Activated CD4-positive, alpha-beta T cell treated with anti-CD3 and anti-CD28 coated beads, Interleukin-2, amount 50 U/mL, for 16 hours (primary cell): ENCODE data around the gene SZT2.

Experiments used
- DNase-seq: peaks from one replicate; pipeline ENCODE4 v3.0.0-alpha.2; 2020

Gene SZT2

DNA sequence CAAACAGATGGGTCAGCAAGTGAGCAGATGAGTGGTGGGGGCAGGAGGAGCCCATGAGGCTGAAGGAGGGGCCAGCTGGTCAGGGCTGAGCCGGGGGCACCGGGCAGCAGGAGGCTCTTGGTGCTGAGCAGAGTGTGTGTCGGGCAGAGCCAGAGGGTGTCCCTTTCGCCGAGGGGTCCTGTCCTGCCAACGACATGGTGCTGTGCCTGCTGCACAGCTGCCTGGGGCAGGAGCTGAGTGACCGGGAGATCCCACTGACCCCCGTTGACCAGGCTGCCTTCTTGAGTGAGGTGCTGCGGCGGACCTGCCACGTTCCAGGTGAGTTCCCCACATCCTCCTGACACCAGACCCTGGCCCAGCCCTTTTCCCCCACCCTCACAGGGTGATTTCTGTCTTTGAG is 36.5 kb downstream of the SZT2 start:
- no peak for DNase-seq

DNA sequence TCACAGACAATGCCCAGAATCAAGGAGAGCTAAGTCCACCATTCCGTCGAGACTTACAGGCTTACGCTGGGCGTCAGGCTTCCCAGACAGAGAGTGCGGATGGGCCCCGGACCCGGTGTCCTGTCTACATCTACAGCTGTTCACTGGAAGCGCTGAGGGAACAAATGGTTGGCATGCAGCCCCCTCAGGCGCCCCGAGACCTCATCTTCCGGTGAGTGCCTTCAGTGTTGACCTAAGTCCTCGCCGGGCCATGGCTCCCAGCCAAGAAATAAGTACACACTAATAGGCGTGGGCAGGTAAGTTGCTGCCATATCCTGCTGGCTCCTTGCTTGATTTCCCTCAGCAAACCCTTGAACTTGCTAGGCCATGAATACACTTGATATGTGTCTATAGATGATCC is 37.8 kb downstream of the SZT2 start:
- DNase-seq: no peak

DNA sequence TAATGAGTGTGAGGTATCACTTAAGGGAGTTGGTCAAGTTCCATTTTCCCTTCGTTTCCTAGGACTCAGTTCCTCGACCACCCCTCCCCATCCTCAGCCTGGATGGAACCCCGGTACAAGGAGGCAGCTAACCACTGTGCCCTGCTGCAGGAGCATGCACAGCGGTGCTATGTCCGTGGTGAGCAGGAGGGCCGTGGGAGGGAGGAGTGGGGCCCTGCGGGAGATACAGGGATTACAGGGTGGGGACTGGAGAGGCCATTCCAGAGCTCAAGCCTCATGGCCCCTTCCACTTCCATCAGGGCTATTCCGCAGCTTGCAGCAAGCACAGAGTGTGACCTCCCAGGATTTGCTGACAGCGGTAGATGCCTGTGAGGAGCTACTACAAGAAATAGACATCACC is 38.2 kb downstream of the SZT2 start:
- DNase-seq: no peak

DNA sequence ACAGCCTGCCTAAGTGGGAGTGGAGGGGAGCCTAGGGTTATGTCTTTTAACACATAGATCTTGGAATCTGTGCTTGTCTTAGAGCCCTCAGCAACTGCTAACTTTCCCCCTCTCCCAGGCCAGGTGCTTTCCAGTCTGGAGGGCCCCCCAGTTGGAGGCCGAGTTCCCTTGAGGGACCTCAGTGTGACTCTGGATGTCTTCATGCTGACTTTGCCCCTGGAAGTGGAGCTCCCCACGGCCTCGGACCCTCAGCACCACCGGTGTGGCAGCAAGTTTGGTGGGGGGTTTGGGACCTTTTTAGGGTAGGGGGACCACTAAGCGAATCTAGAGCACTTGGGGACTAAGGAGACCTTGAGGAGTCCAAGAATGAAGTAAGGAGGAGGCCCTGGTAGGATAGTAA is 41.1 kb downstream of the SZT2 start:
- DNase-seq: no peak

DNA sequence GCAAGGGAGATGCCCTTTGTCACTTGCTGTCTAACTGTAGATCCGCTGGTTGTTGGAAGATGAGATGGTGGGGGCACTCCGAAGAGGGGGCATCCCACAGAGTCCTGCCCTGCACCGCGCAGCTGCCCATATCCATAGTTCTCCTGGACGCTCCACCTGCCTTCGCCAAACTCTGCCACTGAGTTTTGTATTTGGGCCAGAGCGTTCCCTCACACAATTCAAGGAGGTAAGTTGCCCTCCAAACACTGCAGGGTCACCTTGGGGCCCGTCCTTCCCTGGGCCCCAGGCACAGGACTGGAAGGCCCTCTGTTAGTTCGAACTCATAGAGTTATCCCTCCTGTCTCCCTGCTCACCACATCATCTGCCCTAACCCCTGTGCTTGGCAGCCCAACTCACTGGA is 42.0 kb downstream of the SZT2 start:
- DNase-seq: no peak

DNA sequence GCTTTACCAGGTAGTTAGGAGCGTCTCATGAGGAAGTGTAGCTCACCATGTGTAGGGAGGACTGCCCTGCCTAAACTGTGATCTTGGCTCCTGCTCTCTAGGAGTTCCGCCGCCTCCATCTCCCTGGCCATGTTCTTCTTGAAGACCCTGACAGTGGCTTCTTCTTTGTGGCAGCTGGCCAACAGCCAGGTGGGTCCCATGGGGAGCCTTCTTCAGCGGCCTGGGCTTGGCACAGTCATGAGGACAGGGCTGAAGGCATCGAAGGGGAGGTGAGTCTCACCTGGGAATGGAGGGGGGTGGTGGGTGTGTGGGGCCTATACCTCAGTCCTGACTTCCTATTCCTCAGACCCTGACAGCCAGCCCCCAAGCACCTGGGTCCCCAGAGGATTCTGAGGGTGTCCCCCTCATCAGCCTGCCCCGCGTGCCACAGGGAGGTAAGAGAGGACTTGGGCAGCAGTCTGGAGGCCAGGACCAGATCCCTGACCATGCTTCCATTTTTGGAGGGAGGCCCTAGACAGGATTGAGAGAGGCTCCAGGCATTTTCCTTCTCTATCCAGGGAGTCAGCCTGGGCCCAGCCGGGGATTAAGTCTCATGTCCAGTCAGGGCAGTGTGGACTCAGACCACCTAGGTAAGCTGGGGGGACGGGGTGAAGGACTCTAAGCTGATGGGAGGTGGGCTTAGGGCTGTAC is 42.6 kb downstream of the SZT2 start:
- DNase-seq: no peak

DNA sequence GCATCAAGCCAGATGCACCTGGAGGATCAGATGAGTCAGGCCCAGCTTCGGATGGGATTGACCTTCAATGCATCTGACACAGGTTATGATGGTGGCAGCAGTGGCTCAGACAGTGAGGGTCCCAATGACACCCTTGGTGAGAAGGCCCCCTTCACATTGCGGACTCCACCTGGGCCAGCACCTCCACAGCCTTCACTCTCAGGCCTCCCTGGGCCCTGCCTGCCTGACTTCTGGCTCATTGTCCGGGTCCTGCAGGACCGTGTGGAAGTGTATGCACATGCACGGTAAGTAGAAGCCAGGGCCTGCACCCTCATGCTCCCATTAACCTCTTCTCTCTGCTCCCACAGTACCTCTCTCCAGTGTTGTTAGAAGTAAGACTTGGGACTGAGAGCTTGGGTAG is 43.2 kb downstream of the SZT2 start:
- no peak for DNase-seq

DNA sequence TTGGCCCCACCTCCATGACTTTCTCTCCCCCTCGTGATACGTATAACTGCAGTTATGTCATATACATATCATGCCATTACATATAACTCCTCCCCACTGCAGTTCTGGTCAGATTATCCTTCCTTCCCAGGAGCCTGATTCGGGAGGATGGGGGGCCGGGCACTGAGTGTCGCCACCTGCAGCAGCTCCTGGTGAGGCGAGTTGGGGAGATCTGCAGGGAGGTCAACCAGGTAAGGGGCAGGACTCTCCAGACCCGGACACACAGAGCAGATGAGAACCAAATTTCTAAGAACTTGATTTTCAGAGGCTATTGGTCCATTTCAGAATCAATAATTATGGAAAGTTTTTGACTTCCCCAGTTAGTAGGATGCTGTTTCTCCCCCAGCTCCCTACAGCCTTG is 44.6 kb downstream of the SZT2 start:
- DNase-seq: no peak

DNA sequence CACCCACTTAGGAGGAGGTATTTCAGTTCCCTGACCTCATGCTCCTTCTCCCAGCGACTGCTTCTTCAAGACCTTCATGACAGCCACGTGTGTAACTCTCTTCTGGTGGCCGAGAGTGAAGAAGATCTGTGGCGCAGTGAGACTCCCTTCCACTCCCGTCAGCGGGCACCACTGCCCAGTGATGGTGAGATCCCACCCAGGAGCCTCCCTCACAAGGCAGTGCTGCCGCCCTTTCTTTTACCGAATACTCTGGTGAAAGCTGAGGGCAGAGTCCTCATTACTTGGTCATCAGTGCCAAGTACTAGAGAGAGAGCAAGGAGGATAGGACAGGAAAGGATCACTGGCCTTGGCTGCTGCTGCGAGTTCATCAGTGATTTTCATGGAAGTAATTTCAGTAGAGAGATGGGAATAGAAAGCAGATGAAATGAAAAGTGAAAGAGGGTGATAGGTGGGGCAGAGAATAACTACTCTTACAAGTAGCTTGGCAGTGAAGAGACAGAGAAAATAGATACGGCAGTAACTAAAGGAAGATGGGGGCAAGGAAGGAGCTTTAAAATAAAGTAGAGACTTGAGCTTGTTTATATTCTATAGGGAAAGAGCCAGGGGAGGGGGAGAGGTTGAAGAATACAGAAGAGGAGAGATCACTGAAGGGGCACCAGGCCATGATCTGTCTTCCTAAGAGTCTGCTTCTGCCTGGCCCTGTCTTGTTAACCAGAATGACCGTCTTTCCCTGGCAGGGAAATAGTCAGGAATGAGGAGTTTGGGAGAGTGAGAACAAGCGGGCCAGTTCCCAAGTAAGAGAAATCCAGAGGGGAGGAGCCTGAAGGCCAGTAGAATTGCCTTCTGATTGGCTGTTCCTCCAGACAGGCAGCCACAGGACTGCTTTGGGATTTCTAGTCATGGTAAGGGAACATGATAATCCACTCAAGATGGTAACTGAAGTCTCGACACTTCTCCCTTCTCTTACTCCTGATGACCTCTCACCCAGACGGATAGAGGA is 45.7 kb downstream of the SZT2 start:
- DNase-seq: no peak

DNA sequence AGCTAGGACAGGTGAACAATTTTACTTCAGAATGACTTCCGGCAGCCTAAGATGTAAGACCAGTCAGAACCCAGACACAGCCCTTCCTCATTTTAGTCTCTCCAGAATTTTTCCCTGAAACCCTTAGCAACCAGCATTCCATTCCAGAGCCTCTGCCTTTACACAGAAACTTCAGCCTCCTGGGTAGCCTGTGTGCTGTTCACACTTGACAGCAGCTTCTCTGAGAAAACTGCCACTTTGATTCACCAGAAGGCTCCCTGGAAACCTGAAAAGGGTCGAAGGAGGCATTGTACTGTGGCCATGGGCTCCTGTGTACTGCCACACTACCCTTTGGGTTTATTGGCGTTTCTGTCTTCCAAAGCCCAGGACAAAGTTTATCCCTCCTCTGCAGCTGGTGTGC is 46.7 kb downstream of the SZT2 start:
- DNase-seq: no peak

DNA sequence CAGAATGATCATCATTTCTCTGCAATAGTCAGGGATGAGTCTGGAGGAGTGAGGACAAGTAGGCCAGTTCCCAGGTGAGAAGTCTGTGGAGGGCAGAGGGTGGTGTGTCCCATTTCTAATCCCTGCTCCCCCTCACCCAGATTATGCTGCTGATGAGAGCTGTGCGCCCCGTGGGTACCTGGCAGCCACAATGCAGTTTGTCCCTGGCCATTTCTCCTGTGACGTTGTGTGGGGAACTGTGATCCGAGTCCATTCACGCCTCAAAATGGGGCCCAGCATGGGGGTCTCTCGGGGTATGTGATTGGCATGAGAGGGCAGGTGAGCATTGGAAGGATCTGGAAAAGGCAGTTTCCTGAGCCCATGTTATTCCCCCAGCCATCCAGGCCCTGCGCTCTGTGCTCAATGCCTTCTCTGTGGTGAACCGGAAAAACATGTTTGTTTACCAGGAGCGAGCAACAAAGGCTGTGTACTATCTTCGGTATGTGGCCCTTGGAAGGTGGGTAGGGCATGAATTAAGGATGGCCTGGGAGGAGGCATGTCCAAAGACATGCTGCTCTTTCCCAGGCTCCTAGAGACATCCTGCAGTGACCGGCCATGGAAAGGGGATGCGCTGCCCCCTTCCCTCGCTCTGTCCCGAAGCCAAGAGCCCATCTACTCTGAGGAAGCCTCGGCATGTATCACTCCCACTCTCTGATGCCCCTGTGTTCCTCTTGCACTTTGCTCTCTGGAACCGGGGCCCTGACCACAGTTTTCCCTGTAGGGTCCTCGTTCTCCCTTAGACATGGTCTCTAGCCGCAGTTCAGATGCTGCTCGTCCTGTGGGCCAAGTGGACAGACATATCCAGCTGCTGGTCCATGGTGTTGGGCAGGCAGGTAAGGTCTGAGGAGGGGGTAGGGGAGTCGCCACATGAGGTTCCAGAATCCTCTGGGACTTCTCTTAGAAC is 47.6 kb downstream of the SZT2 start:
- no peak for DNase-seq

DNA sequence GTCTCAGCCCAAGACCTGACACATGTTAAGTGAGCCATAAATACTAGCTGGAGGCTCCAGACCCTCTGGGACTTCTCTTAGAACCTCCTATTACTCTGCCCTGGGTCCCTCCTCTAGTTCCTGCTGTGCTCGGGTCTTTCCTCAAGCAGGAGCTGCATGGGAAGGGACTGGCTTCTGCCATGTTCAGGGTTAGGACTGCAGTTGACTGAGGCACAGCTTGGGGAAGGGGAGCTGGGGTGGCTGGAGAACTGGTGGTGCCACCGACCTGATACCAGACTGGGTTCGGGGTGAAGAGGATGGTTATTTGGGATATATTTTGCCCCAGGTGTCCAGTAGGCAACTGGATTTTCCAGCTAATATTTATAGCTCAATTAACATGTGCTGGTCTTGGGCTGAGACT is 48.3 kb downstream of the SZT2 start:
- DNase-seq: no peak

DNA sequence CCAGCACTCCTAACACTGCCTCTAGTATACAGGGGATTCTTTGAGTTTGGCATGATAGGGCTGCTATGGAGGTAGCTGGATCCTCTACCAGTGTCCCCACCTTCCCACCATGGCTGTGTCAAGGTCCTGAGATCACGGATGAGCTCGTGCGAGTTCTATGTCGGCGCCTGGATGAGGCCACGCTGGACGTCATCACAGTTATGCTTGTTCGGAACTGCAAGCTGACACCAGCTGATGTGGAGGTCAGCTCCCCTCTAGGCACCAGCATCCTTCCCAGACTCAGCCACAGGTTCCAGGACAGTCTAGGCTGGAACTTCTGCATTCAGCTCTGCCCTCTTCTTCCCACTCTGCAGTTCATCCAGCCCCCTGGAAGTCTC is 48.9 kb downstream of the SZT2 start:
- no peak for DNase-seq

DNA sequence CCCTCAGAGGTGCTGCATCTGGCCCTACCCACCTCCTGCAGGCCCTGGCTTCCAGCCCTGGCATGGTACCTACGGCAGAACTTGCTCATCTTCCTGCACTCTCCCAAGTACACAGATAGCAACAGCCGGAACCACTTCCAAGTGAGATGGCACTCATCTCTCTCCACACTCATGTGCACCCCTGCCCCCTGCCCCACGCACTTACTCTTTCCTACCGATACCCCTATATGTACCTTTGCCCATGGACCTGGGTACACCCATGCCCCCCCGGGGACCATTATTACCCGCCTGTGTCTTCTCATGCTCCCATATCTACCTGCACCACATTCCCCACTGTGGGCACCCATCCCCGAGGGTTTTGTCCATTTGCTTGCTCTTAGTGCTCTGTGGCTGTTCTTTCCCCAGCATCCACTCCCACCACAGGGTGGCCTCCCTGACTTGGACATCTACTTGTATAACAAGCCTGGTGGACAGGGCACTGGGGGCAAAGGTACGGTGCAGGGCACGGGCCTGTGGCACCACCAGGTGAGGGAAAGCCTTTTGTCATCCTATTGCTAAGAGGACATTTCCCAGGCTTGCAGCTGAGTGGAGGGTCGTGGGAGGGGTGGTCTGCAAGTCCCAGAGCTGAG is 49.4 kb downstream of the SZT2 start:
- no peak for DNase-seq

DNA sequence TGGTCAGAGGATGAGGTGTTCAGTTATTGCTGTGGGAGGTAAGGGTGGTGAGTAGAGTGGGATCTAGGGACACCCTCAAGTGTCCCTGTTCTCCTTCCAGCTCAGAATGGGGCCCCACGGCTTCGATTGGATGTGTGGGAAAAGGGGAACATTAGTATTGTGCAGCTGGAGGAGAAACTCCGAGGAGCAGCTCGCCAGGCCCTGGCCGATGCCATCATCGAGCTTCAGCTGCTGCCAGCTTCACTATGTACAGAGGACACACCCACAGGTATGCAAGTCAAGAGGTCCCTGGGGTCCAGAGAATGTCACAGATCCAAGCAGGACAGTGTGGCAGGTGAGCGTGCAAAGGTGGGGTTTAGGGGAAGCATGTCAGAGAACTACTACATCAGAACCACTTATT is 50.1 kb downstream of the SZT2 start:
- DNase-seq: no peak

DNA sequence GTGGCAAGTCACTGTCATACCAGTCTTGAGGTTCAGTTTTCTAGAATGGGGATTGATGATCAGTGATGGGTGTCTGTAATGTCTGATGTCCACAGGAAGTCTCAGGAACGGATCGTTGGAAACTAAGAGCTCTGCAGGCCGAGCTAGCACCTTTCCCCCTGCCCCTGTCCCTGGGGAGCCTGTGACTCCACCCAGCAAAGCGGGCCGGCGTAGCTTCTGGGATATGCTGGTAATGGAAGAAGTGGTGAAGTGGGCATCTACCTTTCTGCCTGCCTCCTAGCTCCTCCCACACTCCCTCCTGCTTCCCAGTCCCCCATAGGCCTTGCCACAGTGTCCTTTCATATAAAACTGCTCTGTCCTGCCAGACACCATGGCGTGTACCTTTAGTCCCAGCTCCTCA is 50.7 kb downstream of the SZT2 start:
- DNase-seq: no peak

DNA sequence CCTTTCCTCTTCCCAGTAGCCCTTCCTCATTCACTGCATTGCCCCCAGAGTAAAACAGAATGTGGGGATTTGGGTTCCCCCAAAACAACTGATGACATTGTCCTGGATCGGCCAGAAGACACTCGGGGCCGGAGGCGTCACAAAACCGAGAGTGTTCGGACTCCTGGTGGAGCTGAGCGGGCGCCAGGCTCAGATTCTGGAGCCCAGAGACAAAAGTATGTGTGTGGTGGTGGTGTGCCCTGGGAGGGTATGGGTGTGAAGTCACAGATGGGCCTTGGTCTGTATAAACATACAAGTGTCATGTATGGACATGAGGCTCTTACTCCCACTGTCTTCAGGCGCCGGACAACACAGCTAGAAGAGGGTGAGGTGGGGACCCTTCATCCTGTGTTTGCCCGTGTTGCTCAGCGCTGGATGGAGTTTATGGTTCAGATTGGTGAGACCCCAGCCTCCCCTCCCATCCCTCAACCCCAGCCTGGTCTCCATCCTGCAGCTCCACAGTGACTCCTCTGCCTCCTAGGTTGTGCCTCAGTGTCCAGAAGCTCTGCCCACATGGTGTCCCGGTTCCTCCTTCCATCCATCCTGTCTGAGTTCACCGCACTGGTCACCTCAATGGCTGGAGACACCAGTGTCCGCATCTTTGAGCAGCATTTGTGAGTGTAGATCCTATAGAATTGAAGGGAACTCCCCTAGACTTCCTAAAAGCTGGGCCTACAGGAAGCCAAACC is 51.6 kb downstream of the SZT2 start:
- no peak for DNase-seq

DNA sequence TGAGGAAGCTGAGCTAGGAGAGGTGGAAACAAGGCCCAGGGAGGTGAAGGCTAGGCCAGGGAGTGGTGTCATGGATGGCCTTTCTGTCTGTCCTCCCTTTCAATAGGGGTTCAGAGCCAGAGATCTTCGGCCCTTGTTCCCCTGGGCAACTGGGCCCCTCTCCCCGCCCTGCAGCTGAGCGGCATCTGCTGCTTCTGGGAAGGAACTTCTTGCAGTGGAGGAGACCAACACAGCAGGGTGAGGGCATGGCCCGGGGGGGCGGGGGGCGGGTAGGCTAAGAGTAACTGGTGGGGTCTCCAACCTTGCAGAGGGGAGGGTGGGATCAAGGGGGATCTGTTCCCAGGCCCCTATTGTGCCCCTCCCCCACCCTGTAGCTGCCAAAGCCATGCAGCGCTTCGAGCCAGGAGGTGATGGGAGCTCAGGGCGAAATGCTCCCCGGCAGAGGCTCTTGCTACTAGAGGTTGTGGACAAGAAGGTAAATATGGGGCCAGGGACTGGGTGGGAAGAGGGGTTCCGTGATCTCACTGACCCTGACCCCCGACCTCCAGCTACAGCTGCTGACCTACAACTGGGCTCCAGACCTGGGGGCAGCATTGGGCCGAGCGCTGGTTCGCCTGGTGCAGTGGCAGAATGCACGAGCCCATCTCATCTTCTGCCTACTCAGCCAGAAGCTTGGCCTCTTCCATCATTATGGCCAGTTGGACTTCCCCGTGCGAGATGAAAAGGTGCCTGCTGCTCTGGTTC is 52.4 kb downstream of the SZT2 start:
- DNase-seq: no peak

DNA sequence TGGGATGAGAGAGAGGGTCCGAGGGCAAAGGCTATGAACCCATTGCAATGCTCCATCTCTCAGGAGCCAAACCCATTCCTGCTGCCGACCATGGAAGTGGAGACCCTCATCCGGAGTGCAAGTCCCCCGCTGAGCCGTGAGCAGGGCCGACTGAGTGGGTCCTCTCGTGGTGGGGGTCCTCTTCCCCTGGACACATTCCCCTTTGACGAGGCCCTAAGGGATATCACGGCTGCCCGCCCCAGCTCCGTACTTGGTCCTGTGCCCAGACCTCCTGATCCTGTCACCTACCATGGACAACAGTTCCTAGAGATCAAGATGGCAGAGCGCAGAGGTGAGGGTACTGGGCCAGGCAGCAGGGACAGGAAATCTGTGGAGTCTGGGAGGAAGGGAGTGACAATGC is 53.1 kb downstream of the SZT2 start:
- no peak for DNase-seq

DNA sequence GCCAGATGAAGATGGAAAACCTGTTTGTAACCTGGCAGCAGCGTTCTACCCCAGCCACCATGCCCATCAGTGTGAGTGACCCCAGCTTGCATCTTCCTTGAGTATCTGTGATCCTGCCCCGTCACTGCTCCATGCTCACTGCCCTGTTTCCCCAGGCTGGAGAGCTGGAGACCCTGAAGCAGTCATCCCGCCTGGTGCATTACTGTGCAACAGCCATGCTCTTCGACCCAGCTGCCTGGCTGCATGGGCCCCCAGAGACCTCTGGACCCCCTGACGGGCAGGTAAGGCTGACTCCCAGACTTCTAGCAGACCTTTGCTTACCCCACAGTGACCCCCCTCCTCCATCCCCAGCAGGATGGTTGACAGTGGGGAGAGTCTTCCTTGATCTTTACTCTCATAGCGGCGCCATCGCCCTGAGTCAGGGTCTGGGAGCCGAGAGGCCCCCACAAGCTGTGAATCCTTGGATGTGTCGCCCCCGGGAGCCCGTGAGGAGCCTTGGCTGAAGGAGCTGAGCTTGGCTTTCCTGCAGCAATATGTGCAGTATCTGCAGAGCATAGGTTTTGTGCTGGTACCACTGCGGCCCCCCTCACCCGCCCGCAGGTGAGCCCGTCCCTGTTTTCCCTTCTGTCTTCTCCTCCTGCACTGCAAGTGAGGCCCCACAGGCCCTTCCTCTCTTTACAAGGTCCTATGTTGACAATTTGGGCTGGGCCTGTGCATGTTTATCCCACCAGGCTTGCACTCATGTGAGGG is 53.7 kb downstream of the SZT2 start:
- no peak for DNase-seq
